Tongue (tissue), 2 donors: ENCODE results near the gene C6orf163. TPM values are rescaled to one million over a fixed set of nuclear protein-coding genes. Genes with fewer than 3 reads are reported as not detected.

Experiments
- DNase-seq: peaks from one replicate; pipeline ENCODE4 v3.0.0-alpha.2; 2015
- total RNA-seq: library from RNA; depleted of rRNA; stranded (reverse); fragments of >200 nt; gene quantifications from one replicate; pipeline ENCODE4 v1.2.3, GENCODE V29; 2014

The C6orf163 gene
- total RNA-seq, 1 donor from 2014 or later = 2.7 TPM

- no peak for DNase-seq
These were observed 13.0 kb downstream of the C6orf163 start for GRCh38 chr6:87357479-87358196.

GRCh38 chr6:87364602-87365252 is 20.1 kb downstream of the C6orf163 start:
- DNase-seq = no peak

- DNase-seq = no peak
These were observed 21.6 kb downstream of the C6orf163 start for GRCh38 chr6:87366072-87366827.

- DNase-seq = no peak
These were observed 22.3 kb downstream of the C6orf163 start for GRCh38 chr6:87366899-87367298.

- no peak for DNase-seq
These were observed 28.8 kb downstream of the C6orf163 start for GRCh38 chr6:87373377-87373776.

GRCh38 chr6:87375315-87375714 is 30.7 kb downstream of the C6orf163 start:
- peak; percentile 25 for DNase-seq

- DNase-seq = no peak
These were observed 32.0 kb downstream of the C6orf163 start for GRCh38 chr6:87376643-87377042.

- no peak for DNase-seq
These were observed 34.3 kb downstream of the C6orf163 start for GRCh38 chr6:87378947-87379346.

- DNase-seq = no peak
These were observed 38.2 kb downstream of the C6orf163 start for GRCh38 chr6:87382861-87383260.

GRCh38 chr6:87384038-87384437 is 39.4 kb downstream of the C6orf163 start:
- no peak for DNase-seq

- no peak for DNase-seq
These were observed 39.8 kb downstream of the C6orf163 start for GRCh38 chr6:87384449-87384848.

- peak; percentile 14 for DNase-seq
These were observed 46.7 kb downstream of the C6orf163 start for GRCh38 chr6:87391334-87391733.

GRCh38 chr6:87393026-87393622 is 48.5 kb downstream of the C6orf163 start:
- DNase-seq = peak; percentile 80

- DNase-seq = no peak
These were observed 50.8 kb downstream of the C6orf163 start for GRCh38 chr6:87395431-87395830.

GRCh38 chr6:87396595-87397392 is 52.2 kb downstream of the C6orf163 start:
- no peak for DNase-seq

- DNase-seq = no peak
These were observed 53.0 kb downstream of the C6orf163 start for GRCh38 chr6:87397656-87398055.

- no peak for DNase-seq
These were observed 57.2 kb downstream of the C6orf163 start for GRCh38 chr6:87401832-87402231.

- DNase-seq = no peak
These were observed 62.9 kb downstream of the C6orf163 start for GRCh38 chr6:87407561-87407900.

GRCh38 chr6:87407901-87408720 is 63.5 kb downstream of the C6orf163 start, which contains the start of gene CFAP206:
Gene CFAP206, plus strand, starts transcription at chr6:87407972. Its CDS starts 1,868 bp downstream, at chr6:87409840.
- DNase-seq = peak; percentile 88

GRCh38 chr6:87408721-87409155 is 64.1 kb downstream of the C6orf163 start:
- DNase-seq = no peak
